Ascending aorta (tissue), 2 donors: ENCODE data around the gene DPY19L2. TPM values are rescaled to one million over a fixed set of nuclear protein-coding genes. Genes with fewer than 3 reads are reported as not detected.
A peak's percentile ranks its signal among the peaks of the same experiment; 100 is the strongest.
"Not testable (repeated sequence)": the region's sequence is repeated elsewhere in the genome, so short reads cannot be mapped to it uniquely, and the experiment has no call there.

Experiments
- DNase-seq, 2 donors: peaks; one replicate each; pipeline ENCODE4 v3.0.0-alpha.2; 2019; ENCODE audit warnings: low spot score in 2 of 2
- H3K27ac ChIP-seq, 2 donors: fragments of 200-600 bp; sonication (generic); one replicate each; pipeline ENCODE4 v1.5.1; 2016 to 2017; ENCODE audit warnings: mild to moderate bottlenecking in 1 of 2
- H3K27me3 ChIP-seq: fragments of 200-600 bp; sonication (generic); one replicate; pipeline ENCODE4 v1.5.1; 2017
- H3K36me3 ChIP-seq, 2 donors: fragments of 200-600 bp; sonication (generic); one replicate each; pipeline ENCODE4 v1.5.1; 2016
- H3K4me1 ChIP-seq, 2 donors: fragments of 200-600 bp; sonication (generic); one replicate each; pipeline ENCODE4 v1.5.1; 2016 to 2017; ENCODE audit warnings: mild to moderate bottlenecking in 1 of 2
- H3K4me3 ChIP-seq, 2 donors: fragments of 200-600 bp; sonication (generic); one replicate each; pipeline ENCODE4 v1.5.1; 2016 to 2017; ENCODE audit warnings: mild to moderate bottlenecking in 1 of 2
- H3K9me3 ChIP-seq, 2 donors: fragments of 200-600 bp; sonication (generic); one replicate each; pipeline ENCODE4 v1.5.1; 2016
- CTCF ChIP-seq, 3 experiments: fragments of 200-600 bp in 2 of 3; fragments of 450-650 bp in 1 of 3; sonication (generic) in 2 of 3; IDR thresholded peaks; one replicate each; pipeline ENCODE4 v1.5.1; 2016 to 2019; ENCODE audit warnings: antibody characterized with exemption in 3 of 3, mild to moderate bottlenecking in 1 of 3, moderate library complexity in 1 of 3
- intact Hi-C: fragments of 100-400 bp; cut with DNase I; formaldehyde crosslinking; loops from one replicate; pipeline ENCODE4 v1.15.1; 2023
- total RNA-seq: library from RNA; depleted of rRNA; stranded (reverse); fragments of >200 nt; gene quantifications from one replicate; pipeline ENCODE4 v1.1.0, GENCODE V29; 2016

Gene DPY19L2
- total RNA-seq, 1 donor from 2014 or later = 3.2 TPM

DNA sequence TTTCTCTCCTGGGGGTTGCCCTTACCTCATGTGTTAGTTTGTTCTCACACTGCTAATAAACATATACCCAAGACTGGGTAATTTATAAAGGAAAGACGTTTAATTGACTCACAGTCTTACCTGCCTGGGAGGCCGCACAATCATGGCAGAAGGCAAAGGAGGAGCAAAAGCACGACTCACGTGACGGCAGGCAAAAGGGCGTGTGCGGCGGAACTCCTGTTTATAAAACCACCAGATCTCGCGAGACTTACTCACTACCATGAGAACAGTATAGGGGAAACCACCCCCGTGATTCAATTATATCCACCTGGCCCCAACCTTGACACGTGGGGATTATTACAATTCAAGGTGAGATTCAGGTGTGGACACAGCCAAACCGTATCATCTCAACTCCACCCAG is 116.9 kb downstream of the DPY19L2 start:
- H3K36me3 ChIP-seq, H3K4me3 ChIP-seq, DNase-seq, H3K27me3 ChIP-seq, H3K27ac ChIP-seq, H3K4me1 ChIP-seq, H3K9me3 ChIP-seq, intact Hi-C loops: not testable (repeated sequence)

- H3K36me3 ChIP-seq, H3K27ac ChIP-seq, H3K27me3 ChIP-seq, H3K4me3 ChIP-seq, H3K9me3 ChIP-seq, DNase-seq, intact Hi-C loops, H3K4me1 ChIP-seq: not testable (repeated sequence)
Observed at GRCh38 chr12:63549034-63549433, 119.3 kb downstream of the DPY19L2 start.

GRCh38 chr12:63545298-63545916 is 122.9 kb downstream of the DPY19L2 start:
- H3K27ac ChIP-seq, H3K27me3 ChIP-seq, DNase-seq, H3K4me3 ChIP-seq, H3K36me3 ChIP-seq, H3K9me3 ChIP-seq, H3K4me1 ChIP-seq, intact Hi-C loops: not testable (repeated sequence)

DNA sequence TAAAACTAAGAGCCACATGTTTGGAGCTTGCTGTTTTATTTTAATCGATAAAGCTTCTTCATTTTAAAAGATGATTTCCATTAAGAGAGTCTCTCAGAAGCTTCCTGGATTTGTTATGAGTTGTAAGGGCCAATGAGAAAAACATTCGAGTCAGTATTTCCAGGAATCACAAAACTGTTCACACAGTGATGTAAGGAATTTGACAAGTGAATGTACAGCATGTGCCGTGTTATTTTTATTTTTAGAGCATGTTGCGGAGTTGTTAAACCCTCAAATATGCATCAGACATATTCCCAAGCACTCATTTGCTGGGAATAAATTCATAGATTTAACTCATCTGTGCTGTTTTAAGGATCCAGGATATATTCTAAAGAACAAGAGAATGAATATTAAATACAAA is 129.6 kb downstream of the DPY19L2 start:
- DNase-seq, H3K9me3 ChIP-seq, H3K4me3 ChIP-seq, intact Hi-C loops, H3K27me3 ChIP-seq, H3K4me1 ChIP-seq, H3K36me3 ChIP-seq: not testable (repeated sequence)
- H3K27ac ChIP-seq = peak overlapping the region in 1 of 2 donors; percentile 6

DNA sequence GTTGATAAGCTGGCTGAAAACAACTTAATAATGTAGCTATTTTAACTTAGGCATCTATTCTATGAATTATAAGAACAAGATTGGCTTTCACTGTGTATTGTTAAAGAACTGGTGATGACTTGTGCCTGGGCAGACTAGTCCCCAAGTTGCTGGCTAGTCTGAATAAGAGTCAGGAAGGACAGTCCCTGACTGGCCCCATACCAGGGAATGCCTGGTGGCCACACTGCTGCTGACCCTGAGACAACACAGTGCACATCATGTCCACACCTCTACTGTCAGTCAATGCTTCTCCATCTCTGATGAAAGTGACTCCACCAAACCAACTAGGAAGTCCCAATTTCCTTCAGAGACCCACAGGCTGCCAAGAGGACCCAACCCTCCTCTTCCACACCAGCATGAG is 130.5 kb downstream of the DPY19L2 start:
- H3K27me3 ChIP-seq, H3K9me3 ChIP-seq, H3K4me1 ChIP-seq, DNase-seq, H3K4me3 ChIP-seq, H3K36me3 ChIP-seq, intact Hi-C loops: not testable (repeated sequence)
- H3K27ac ChIP-seq = peak overlapping the region in 1 of 2 donors; percentile 6

DNA sequence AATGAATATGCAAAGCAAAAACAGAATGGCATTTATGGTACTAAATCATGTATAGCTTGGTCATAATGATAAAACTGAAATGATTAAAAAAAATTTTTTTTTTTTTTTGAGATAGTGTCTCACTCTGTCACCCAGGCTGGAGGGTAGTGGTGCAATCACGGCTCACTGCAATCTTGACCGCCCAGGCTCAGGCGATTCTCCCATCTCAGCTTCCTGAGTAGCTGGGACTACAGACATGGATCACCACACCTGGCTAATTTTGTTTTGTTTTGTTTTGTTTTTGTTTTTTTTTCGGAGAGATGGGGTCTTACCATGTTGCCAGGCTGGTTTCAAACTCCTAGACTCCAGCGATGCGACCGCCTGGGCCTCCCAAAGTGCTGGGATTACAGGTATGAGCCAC is 138.7 kb downstream of the DPY19L2 start:
- intact Hi-C loops = not testable (repeated sequence)

GRCh38 chr12:63525831-63526230 is 142.5 kb downstream of the DPY19L2 start:
- Histone ChIP-seq H3K4me1 (no peaks in the 10 kb centered on the region), H3K36me3 (no peaks in the 10 kb centered on the region), H3K4me3 (no peak overlapping the region), H3K27ac (no peak overlapping the region), H3K9me3 (no peaks in the 10 kb centered on the region), H3K27me3 (no peaks in the 10 kb centered on the region)
- no peak for TF ChIP-seq CTCF (IDR thresholded peaks at IDR 0.05)
- DNase-seq = no peak
- intact Hi-C loops = no loop called here

More for the DNA sequence above, 138.7 kb downstream of the DPY19L2 start:
- not testable (repeated sequence) for DNase-seq, H3K27ac ChIP-seq, H3K4me3 ChIP-seq, H3K27me3 ChIP-seq, H3K4me1 ChIP-seq, H3K9me3 ChIP-seq, H3K36me3 ChIP-seq

DNA sequence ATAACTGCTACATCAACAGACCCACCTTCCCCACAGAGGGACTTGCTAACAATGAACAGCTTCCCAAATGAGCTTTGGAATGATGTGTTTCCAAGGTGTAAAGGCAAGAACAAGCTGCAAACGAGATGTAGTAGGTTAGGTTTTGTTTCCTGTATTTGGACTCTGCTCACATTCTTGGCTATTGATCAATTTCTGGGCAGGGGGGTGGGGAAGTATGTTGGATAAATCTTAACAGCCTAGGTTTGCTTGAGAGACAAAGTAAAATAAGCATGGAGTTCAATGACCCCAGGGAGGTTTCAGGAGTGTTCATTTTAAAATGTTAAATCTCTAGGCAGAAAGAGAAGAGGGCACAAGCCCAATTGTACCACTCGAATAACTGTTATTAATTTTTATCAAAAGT is 146.6 kb downstream of the DPY19L2 start:
- intact Hi-C loops = no loop called here
- H3K36me3 ChIP-seq = no peaks in the 10 kb centered on the region
- no peaks in the 10 kb centered on the region for H3K27me3 ChIP-seq
- DNase-seq = no peak
- H3K9me3 ChIP-seq = no peaks in the 10 kb centered on the region
- H3K4me1 ChIP-seq = no peaks in the 10 kb centered on the region
- H3K4me3 ChIP-seq = no peak overlapping the region
- no peak for TF ChIP-seq CTCF (IDR thresholded peaks at IDR 0.05)
- no peak overlapping the region for H3K27ac ChIP-seq

Other genes starting within 250 kb of the DPY19L2 start
- 1.5 TPM for gene RXYLT1, start 111.4 kb upstream of the DPY19L2 start, total RNA-seq
- gene SRGAP1, start 176.2 kb upstream of the DPY19L2 start, total RNA-seq = 5.5 TPM